Muscle of leg (tissue), 11 donors: Measurements from ENCODE around the gene ATG9B. TPM values are rescaled to one million over a fixed set of nuclear protein-coding genes. Genes with fewer than 3 reads are reported as not detected.

Source experiments
- DNase-seq: peaks from one replicate; pipeline ENCODE4 v3.0.0; 2013
- H3K27ac ChIP-seq: one replicate; pipeline ENCODE4 v1.5.1; 2013; ENCODE audit warnings: mild to moderate bottlenecking, low read length, control low read depth
- H3K27me3 ChIP-seq: one replicate; pipeline ENCODE4 v1.6.1; 2013; ENCODE audit warnings: low read length; ENCODE audit not compliant: control insufficient read depth, insufficient read depth
- H3K36me3 ChIP-seq: one replicate; pipeline ENCODE4 v1.6.1; 2013; ENCODE audit warnings: low read length; ENCODE audit not compliant: control insufficient read depth, insufficient read depth
- H3K4me1 ChIP-seq: one replicate; pipeline ENCODE4 v1.6.1; 2013; ENCODE audit warnings: low read length; ENCODE audit not compliant: control insufficient read depth, insufficient read depth
- H3K4me3 ChIP-seq: one replicate; pipeline ENCODE4 v1.5.1; 2013; ENCODE audit warnings: low read length, control low read depth
- H3K9me3 ChIP-seq: replicated peaks from 2 replicates; pipeline ENCODE4 v1.6.1; 2013; ENCODE audit warnings: low read depth, low read length; ENCODE audit not compliant: control insufficient read depth
- WGBS: methylation state at CpG from one replicate; pipeline ENCODE4 v1.1.5; 2013; ENCODE audit warnings: missing lambda C conversion rate; ENCODE audit not compliant: insufficient coverage; 5-methylcytosine and 5-hydroxymethylcytosine counted together
- polyA plus RNA-seq, 8 donors: library from polyadenylated mRNA; unstranded; fragments of 120-200 nt; gene quantifications; one replicate each; pipeline versions ENCODE4 v1.2.1 to v1.2.3, GENCODE V29; 2013; ENCODE audit warnings: inconsistent platforms in 1 of 8, low replicate concordance in 1 of 8; ENCODE audit not compliant: insufficient read length in 8 of 8, insufficient read depth in 1 of 8
- total RNA-seq: library from RNA; stranded (reverse); fragments of 120-200 nt; gene quantifications from one replicate; pipeline ENCODE4 v1.2.4, GENCODE V29; 2013

Gene ATG9B
- total and polyA plus RNA-seq, 9 donors = 0.22 to 3.0 (median 1.4) TPM

DNA sequence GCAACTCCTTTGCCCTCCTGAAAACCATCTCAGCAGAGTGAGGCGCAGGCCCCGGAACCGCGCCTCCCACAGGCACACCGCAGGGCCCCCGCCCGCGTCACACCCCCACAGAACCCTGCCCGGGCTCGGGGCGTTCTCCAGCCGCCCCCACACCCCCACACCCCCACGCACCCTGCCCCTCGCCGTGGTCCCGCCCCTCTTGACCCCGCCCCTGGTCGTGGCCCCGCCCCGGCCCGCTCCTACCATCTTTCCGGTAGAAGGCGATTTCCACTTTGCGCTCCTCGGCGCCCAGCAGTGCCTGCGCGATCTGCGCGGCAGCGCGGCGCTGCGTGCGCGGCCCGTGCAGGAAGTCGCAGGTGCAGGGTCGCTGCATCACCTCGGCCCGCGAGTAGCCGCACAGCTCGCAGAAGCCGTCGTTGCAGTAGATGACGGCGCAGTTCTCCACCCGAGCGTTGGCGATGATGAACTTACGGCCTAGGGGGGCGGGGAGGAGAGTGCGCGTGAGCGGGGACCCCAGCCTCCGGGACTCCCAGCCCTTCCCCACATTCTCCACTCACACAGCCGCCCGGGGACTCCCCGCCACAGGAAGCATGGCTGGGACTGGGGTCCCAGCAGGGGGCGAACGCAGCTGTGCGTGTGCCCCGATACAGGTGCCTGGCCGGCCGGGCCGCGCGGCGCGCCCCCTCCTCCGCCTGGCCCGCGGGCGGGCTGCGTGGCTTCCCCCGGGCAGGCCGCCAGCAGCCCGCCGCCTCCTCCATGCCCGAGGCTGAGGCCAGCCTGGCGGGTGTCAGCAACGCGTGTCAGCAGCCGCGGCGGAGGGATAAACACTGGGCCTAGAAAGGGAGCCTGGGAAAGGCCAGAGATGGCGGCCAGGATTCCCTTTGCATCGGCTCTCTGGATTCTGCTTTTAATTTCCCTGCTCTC, 49.6 kb downstream of the ATG9B start:
- H3K9me3 ChIP-seq = no peaks in the 10 kb centered on the region
- peak overlapping the region; percentile 53 for H3K27ac ChIP-seq
- no peaks in the 10 kb centered on the region for H3K36me3 ChIP-seq
- 3% methylated on average over 65 of the region's 89 CpGs for WGBS
- peak; percentile 44 for DNase-seq
- peaks cover 89% of the 10 kb centered on the region for H3K4me1 ChIP-seq
- peak overlapping the region; percentile 39 for H3K4me3 ChIP-seq
- H3K27me3 ChIP-seq = peaks cover 49% of the 10 kb centered on the region

DNA sequence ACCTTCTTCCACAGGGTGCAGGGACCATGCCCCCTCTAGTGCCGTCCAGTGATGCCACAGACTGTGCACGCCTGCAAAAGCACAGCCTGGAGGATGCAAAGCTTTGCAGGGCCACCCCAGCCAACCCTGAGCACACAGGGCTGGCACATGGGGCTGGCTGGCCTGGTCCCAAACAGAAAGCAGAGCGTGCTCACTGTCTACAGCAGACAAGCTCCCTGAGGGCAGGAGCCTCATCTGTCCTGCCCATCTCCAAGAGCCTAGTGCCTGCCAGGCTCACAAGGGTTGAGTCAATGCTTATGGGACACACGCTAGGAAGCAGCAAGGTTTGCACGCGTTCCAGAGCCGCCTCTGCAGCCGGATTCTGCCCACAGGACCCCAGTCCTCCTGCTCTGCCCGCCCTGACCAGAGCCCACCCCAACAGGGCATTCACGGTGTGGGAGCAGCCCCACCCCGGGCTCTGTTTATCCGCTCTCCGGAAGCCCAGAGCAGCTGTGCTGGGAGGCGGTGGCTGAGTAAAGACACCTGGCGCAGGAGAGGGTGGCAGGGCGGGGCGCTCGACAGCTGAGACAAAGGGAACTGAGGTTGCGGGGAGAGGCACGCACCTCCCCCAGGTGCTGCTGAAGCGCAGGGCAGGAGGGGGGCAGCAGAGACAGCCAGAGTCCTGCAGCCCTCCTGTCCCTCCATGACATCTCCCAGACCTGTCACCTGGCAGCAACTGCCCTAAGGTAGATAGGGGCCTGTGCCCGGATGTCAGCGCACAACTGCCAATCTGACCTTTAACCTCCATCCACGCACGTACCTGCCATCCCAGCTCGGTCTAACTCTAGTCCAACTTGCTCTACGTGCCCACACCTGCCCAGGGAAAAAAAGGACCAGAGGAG, 50.5 kb downstream of the ATG9B start:
- no peaks in the 10 kb centered on the region for H3K36me3 ChIP-seq
- no peak for DNase-seq
- H3K9me3 ChIP-seq = no peaks in the 10 kb centered on the region
- H3K27ac ChIP-seq = peak overlapping the region; percentile 53
- H3K4me1 ChIP-seq = peaks cover 90% of the 10 kb centered on the region
- WGBS = 49% methylated on average over 22 of the region's 27 CpGs
- no peak overlapping the region for H3K4me3 ChIP-seq
- peaks cover 47% of the 10 kb centered on the region for H3K27me3 ChIP-seq

DNA sequence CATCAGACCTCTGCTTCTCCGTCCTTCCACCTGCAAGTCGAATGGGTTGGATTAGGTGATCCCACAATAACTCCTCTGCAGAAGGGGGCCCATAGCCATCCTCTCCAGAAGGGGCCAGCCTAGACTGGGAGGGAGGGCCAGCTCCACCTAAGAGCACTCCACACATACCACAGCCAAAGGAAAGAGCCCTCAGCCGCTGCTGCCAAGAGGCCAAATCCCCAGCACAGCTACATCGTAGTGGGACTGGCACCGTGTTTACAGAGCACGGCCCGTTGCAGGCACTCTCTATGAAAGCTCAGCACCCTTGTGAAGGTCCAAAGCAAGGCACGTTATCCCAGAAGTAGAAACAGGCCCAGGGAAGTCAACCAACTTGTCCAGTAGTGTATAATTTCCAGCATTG, 51.6 kb downstream of the ATG9B start:
- Histone ChIP-seq H3K9me3 (no peaks in the 10 kb centered on the region), H3K36me3 (no peaks in the 10 kb centered on the region), H3K4me3 (no peak overlapping the region), H3K27me3 (peaks cover 45% of the 10 kb centered on the region), H3K27ac (peak overlapping the region; percentile 93), H3K4me1 (peaks cover 95% of the 10 kb centered on the region)
- 65% methylated on average over 6 of the region's 8 CpGs for WGBS
- DNase-seq = no peak

DNA sequence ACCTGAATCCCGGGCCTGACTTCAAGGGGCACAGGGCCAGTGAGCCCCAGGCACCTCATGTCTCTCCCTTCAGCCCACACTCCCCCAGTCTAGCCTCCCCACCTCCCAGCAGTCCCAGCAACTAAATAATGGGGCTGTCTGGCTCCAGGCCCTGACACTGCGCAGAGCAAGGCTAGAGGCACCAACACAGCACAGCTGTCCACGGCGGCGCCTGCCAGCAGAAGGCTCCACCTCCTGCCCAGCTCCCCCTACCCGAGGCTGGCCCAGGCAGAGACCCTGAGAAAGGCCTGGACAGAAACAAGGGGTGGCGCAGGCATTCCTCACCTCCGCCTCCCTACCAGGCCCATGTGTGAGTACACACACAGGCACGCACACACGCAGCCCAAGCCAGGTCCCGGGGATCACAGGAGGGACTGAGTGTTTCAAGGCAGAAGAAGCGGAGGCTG, 52.2 kb downstream of the ATG9B start:
- 20% methylated on average over 8 of the region's 12 CpGs for WGBS
- DNase-seq = peak; percentile 85
- H3K27ac ChIP-seq = peak overlapping the region; percentile 93
- peaks cover 40% of the 10 kb centered on the region for H3K27me3 ChIP-seq
- H3K4me1 ChIP-seq = peaks cover 91% of the 10 kb centered on the region
- H3K36me3 ChIP-seq = no peaks in the 10 kb centered on the region
- H3K9me3 ChIP-seq = no peaks in the 10 kb centered on the region
- H3K4me3 ChIP-seq = no peak overlapping the region

DNA sequence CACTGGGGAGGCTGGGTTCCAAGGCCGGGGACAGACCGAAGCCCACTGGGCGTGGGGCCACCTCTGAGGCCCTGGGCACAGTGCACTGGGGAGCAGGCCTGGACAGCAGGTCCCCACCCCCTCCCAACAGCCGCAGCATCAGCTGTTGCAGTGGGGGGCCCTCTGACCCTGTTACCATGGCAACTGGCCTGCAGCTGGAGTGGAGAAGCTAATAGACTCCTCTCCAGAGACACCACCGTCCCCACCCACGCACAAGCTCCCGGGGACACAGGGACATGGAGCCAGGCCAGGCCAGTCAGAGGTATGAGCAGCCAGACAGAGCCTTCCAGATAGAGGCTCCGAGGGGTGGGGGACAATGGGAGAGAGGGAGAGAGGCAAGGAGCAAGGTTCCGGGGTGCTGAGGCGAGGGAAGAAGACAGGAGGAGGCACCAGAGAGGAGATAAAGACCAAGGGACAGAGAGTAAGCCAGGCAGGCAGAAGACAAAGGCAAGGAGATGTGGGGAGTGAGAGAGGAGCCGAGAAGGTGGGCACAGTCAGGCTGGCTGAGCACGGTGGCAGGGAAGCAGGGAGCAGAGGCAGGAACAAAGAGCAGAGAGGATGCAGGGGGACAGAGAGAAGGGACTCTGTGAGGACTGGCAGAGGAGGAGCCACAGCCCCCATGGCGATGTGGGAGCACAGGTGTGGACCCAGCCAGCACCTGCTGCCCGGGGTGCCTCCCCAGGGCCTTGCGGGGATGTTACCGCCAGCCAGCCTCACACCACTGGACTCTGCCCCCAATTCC, 52.9 kb downstream of the ATG9B start:
- Histone ChIP-seq H3K27ac (peak overlapping the region; percentile 93), H3K36me3 (no peaks in the 10 kb centered on the region), H3K9me3 (no peaks in the 10 kb centered on the region), H3K27me3 (peaks cover 34% of the 10 kb centered on the region), H3K4me1 (peaks cover 85% of the 10 kb centered on the region), H3K4me3 (no peak overlapping the region)
- 21% methylated on average over 12 of the region's 16 CpGs for WGBS
- peak; percentile 85 for DNase-seq

DNA sequence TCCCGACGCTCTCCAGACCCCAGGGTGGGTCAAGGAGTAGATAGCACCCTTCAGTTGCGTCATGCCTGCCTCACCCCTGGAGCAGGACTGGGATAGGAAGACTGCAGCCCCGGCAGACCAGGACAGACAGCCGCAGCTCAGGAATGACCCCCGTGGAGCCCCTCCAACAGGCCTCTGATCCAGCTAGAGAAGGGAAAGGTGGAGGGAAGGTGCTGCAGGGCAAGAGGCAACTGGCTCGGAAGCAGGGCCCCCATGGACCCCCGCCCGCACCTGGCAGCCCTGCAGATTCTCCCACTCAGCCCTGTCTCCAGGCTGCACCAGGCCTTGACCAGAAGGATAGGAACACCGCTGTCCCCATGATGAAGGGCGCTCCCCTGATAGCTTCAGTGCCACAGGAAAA, 53.9 kb downstream of the ATG9B start:
- Histone ChIP-seq H3K27me3 (peaks cover 24% of the 10 kb centered on the region), H3K4me3 (no peak overlapping the region), H3K9me3 (no peaks in the 10 kb centered on the region), H3K27ac (no peak overlapping the region), H3K36me3 (no peaks in the 10 kb centered on the region), H3K4me1 (peaks cover 82% of the 10 kb centered on the region)
- WGBS = 72% methylated on average over 7 of the region's 11 CpGs
- no peak for DNase-seq

DNA sequence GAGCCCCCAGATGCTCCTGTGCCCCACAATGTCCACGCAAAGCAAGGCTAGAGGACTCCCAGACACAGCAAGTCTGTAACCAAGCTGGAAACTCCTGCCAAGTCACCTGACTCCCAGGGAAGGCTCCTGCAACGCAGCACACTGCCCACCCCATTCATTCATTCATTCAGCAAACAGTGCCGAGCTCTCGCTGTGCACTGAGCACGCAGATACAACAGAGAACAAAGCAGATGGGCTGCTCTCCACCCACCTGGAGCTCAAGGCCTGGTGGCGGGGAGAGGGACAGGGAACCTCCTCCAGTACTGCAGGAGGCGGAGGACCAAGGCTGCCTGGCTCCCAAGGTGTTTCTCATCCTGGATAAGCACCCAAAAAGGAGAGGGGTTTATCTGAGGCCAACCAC, 54.8 kb downstream of the ATG9B start:
- Histone ChIP-seq H3K4me3 (no peak overlapping the region), H3K9me3 (no peaks in the 10 kb centered on the region), H3K4me1 (peaks cover 83% of the 10 kb centered on the region), H3K27me3 (peaks cover 17% of the 10 kb centered on the region), H3K27ac (no peak overlapping the region), H3K36me3 (no peaks in the 10 kb centered on the region)
- no peak for DNase-seq
- WGBS = 75% methylated on average over 5 of the region's 7 CpGs

DNA sequence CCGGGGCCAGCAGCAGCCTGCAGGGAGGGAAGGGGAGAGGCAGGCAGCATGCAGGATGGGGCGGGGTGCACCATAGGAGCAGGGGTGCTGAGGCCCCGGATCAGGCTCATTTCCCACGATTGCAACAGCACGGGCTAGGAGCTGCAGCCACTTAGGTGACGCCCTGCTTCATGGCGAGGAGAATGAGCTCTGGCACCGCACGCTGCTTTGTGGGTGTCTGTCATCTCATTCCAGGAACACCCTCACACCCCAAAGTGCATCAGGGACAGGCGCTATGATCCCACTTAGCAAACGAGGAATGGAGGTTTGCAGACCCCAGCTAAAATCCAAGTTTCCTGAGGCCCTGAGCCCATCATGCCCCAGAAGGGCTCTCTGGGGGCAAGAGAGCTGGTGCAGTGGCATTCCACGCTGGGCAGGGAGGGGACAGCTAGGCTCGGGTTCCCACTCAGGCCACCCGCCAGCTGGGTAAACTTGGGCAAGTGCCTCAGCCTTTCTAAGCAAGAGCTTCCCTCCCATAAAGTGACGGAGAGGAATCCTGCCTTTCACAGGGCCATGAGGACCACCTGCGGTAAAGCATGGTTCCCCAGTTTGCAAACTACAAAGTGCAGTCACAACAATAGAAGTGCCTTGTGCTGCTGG, 55.4 kb downstream of the ATG9B start:
- H3K4me1 ChIP-seq = peaks cover 83% of the 10 kb centered on the region
- 19% methylated on average over 7 of the region's 16 CpGs for WGBS
- DNase-seq = no peak
- H3K36me3 ChIP-seq = no peaks in the 10 kb centered on the region
- no peaks in the 10 kb centered on the region for H3K9me3 ChIP-seq
- H3K4me3 ChIP-seq = no peak overlapping the region
- H3K27me3 ChIP-seq = peaks cover 12% of the 10 kb centered on the region
- peak overlapping the region; percentile 26 for H3K27ac ChIP-seq

DNA sequence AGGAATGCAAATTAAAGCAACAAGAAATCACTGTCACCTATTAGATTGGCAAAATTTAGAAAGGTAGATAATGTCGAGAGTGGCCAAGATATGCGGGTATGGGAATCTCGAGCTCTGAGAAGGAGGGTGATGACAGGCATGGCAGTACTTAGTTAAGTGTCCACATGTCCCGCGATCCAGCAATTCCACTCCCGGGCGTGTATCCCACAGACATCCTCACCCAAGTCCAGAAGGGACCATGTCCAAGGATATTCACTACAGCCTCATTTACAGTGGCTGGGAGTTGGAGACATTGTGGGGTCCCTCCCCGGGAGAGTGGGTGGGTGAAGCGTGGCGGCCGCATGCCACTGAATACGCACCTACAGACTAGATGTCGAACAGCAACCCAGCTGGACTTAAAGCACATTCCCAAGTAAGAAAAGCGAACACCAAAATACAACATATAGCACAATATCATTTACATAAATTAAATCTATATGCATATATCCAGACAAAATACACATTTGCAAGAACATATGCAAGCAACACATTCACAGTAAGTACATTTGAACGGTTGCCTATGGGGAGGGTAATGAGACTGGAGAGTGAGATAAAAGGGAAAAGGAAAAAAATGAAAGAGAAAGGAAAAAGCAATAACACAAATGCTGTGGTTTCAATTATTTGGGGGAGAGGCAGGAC, 56.1 kb downstream of the ATG9B start:
- no peaks in the 10 kb centered on the region for H3K36me3 ChIP-seq
- H3K27me3 ChIP-seq = peaks cover 7% of the 10 kb centered on the region
- no CpG with 5 or more reads among the region's 15 CpGs for WGBS
- H3K4me1 ChIP-seq = peaks cover 82% of the 10 kb centered on the region
- no peak overlapping the region for H3K27ac ChIP-seq
- no peaks in the 10 kb centered on the region for H3K9me3 ChIP-seq
- DNase-seq = no peak
- no peak overlapping the region for H3K4me3 ChIP-seq
